Measurements from ENCODE around the gene INKA2. TPM values are rescaled to one million over a fixed set of nuclear protein-coding genes. Genes with fewer than 3 reads are reported as not detected.

Gene INKA2
- total and polyA plus RNA-seq, 4 donors = 5.7 to 25.9 (median 15.1) TPM

DNA sequence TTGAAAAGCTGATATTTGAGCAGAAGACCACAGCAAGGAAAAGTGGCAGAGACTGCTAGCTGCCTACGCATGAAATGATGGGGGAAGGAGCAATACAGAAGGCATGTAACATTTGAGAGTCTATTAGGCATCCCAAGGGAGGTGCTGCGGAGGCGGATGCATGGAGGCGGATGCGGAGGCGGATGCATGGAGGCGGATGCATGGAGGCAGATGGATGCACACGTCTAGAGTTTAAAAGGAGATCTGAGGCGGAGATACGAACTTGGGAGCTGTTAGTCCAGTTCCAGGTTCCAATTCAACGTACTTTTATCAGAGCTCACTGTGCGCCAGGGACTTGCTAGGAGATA, 15.8 kb upstream of the INKA2 start:
- H3K4me3 ChIP-seq (ENCODE audit: low read depth, low read length) = peak overlapping the region; percentile 95
- H3K4me1 ChIP-seq (ENCODE audit: control insufficient read depth, insufficient read depth, low read length) = peaks cover 11% of the 10 kb centered on the region
- H3K27ac ChIP-seq (ENCODE audit: low read depth, low read length) = peak overlapping the region; percentile 97
- no peaks in the 10 kb centered on the region for H3K36me3 ChIP-seq (ENCODE audit: control insufficient read depth, insufficient read depth, low read length)
- peak in 4 of 6 donors; percentile 42 to 96 (median 50) for DNase-seq (ENCODE audit: low read depth in 4 of 6, low spot score in 6 of 6)
- under 1% methylated on average over 12 of the region's 12 CpGs for whole genome bisulfite sequencing (ENCODE audit: insufficient coverage)
- H3K9me3 ChIP-seq (ENCODE audit: control insufficient read depth, insufficient read depth, low read length) = no peaks in the 10 kb centered on the region
- no peaks in the 10 kb centered on the region for H3K27me3 ChIP-seq (ENCODE audit: control insufficient read depth, insufficient read depth, low read length)

DNA sequence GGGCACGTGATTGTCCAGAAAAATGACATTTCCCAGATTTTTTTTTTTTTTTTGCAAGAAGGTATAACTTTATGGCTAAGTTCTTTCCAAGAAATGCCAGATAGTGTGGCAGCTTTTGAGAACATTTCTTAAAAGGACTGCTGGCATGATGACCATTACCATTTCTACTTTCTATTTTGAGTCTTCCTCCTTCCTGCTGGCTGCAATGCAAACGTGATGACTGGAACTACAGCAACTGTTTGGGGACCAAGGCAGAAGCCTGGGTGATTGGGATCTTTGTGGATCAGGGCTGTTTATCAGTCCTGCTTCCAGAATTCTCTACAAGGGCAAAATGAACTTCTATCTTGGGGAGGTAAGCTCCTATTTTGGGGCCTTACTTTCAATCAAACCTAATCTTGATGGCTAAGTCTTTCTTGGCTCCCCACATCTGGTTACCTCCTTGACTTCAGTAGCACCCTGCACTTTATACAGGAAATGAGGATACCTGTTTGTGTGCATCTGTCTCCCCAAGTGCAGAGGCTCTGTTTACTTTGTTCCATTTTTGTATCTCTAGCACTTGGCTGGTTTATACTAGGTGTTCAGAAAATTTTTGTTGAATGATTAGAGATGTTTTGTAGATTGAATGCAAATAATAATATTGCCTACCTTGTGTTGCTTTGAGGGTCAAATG, 12.8 kb upstream of the INKA2 start:
- Histone ChIP-seq H3K27me3 (ENCODE audit: control insufficient read depth, insufficient read depth, low read length) (no peaks in the 10 kb centered on the region), H3K4me3 (ENCODE audit: low read depth, low read length) (no peak overlapping the region), H3K9me3 (ENCODE audit: control insufficient read depth, insufficient read depth, low read length) (no peaks in the 10 kb centered on the region), H3K4me1 (ENCODE audit: control insufficient read depth, insufficient read depth, low read length) (peaks cover 10% of the 10 kb centered on the region), H3K36me3 (ENCODE audit: control insufficient read depth, insufficient read depth, low read length) (no peaks in the 10 kb centered on the region), H3K27ac (ENCODE audit: low read depth, low read length) (no peak overlapping the region)
- no peak for DNase-seq (ENCODE audit: low read depth in 4 of 6, low spot score in 6 of 6)
- no CpG with 5 or more reads among the region's 2 CpGs for whole genome bisulfite sequencing (ENCODE audit: insufficient coverage)

DNA sequence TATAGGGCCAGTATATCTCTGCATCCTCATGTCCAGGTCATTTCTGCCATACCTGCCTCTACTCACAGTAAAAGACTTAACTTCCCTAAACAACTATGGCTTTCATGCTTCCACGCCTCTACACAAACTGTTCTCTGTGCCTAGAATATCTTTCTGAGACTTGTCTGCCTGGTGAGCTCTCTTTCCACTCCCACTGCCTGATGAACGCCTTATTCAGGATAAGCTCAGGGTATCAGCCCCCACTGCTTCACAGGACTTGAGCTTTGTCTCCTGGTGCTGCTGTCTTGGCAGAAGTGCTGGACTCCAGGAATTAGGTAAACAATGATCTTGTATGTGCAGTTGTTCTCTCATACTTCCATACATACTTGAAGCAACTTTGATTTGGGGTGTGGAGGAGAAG, 11.7 kb upstream of the INKA2 start:
- no peaks in the 10 kb centered on the region for H3K27me3 ChIP-seq (ENCODE audit: control insufficient read depth, insufficient read depth, low read length)
- no peak for DNase-seq (ENCODE audit: low read depth in 4 of 6, low spot score in 6 of 6)
- peaks cover 8% of the 10 kb centered on the region for H3K4me1 ChIP-seq (ENCODE audit: control insufficient read depth, insufficient read depth, low read length)
- no peak overlapping the region for H3K27ac ChIP-seq (ENCODE audit: low read depth, low read length)
- no peaks in the 10 kb centered on the region for H3K36me3 ChIP-seq (ENCODE audit: control insufficient read depth, insufficient read depth, low read length)
- H3K9me3 ChIP-seq (ENCODE audit: control insufficient read depth, insufficient read depth, low read length) = no peaks in the 10 kb centered on the region
- no peak overlapping the region for H3K4me3 ChIP-seq (ENCODE audit: low read depth, low read length)
- WGBS (ENCODE audit: insufficient coverage) = 55% methylated on average over 2 of the region's 2 CpGs

DNA sequence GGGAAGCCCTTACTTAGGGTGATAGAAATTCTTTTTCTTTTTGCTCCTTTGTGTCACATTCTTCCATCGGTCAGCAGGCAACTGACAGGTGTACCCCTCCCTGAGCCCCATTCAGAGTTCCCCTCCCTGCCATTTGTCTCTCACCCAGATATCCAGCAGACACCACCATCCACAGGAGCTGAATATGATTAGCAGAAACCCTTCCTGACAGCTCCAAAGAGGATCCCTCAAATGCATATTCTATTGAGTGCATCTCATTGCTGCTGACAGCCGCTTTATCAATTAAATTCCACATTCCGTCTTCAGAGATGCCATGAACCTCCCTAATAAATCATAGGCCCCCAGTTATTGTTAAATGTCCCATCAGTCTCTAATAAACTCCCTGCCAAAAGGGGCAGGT, 10.4 kb upstream of the INKA2 start:
- Histone ChIP-seq H3K27ac (ENCODE audit: low read depth, low read length) (no peak overlapping the region), H3K4me1 (ENCODE audit: control insufficient read depth, insufficient read depth, low read length) (peaks cover 3% of the 10 kb centered on the region), H3K36me3 (ENCODE audit: control insufficient read depth, insufficient read depth, low read length) (no peaks in the 10 kb centered on the region), H3K27me3 (ENCODE audit: control insufficient read depth, insufficient read depth, low read length) (no peaks in the 10 kb centered on the region), H3K9me3 (ENCODE audit: control insufficient read depth, insufficient read depth, low read length) (no peaks in the 10 kb centered on the region), H3K4me3 (ENCODE audit: low read depth, low read length) (no peak overlapping the region)
- DNase-seq (ENCODE audit: low read depth in 4 of 6, low spot score in 6 of 6) = no peak
- WGBS (ENCODE audit: insufficient coverage) = 25% methylated on average over 1 of the region's 3 CpGs

DNA sequence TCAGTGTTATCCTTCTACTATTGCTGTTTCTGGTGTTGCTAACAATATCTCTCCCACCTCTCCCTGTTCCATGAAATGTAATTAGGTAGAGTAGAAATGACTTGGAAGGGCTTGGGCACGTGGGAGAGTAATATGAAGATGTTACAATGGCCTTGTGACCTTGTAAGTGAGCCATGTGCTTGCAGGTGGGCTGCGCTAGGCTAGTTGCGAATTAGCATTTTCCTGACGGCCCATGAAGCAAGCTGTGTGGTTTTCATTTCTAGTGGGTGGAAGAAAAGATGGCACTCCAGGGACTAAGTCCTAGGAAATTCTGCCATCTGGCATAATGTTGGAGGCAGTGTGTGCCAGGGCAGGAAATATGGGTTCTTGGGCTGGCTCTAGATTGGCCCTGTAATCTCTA, 8.8 kb upstream of the INKA2 start:
- DNase-seq (ENCODE audit: low read depth in 4 of 6, low spot score in 6 of 6) = peak in 1 of 6 donors; percentile 33
- no peaks in the 10 kb centered on the region for H3K27me3 ChIP-seq (ENCODE audit: control insufficient read depth, insufficient read depth, low read length)
- H3K27ac ChIP-seq (ENCODE audit: low read depth, low read length) = no peak overlapping the region
- no peaks in the 10 kb centered on the region for H3K4me1 ChIP-seq (ENCODE audit: control insufficient read depth, insufficient read depth, low read length)
- no peaks in the 10 kb centered on the region for H3K36me3 ChIP-seq (ENCODE audit: control insufficient read depth, insufficient read depth, low read length)
- 63% methylated on average over 4 of the region's 4 CpGs for WGBS (ENCODE audit: insufficient coverage)
- H3K4me3 ChIP-seq (ENCODE audit: low read depth, low read length) = no peak overlapping the region
- no peaks in the 10 kb centered on the region for H3K9me3 ChIP-seq (ENCODE audit: control insufficient read depth, insufficient read depth, low read length)

DNA sequence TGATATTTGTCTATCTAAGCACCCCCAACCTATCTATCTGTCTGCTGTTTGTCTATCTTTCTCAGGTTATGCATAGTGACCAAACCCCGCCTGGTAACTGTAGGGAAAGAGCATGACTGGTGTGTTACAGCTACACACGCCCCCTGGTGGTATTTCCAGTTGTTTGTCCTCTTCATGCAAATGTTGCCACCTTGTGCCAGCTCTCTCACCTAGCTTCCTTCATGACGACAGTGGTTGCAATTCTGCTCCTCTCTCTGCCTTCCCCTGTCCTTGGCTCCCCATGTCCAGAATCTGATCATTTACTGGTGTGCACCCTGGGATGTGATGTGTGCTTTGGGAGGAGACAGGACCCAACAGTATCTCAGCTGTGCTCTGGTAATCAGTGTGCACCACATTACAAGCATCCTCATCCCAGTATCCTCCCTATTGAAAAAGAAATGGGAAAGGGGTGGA, 8.1 kb upstream of the INKA2 start:
- Histone ChIP-seq H3K4me1 (ENCODE audit: control insufficient read depth, insufficient read depth, low read length) (no peaks in the 10 kb centered on the region), H3K4me3 (ENCODE audit: low read depth, low read length) (no peak overlapping the region), H3K27ac (ENCODE audit: low read depth, low read length) (no peak overlapping the region), H3K27me3 (ENCODE audit: control insufficient read depth, insufficient read depth, low read length) (no peaks in the 10 kb centered on the region), H3K9me3 (ENCODE audit: control insufficient read depth, insufficient read depth, low read length) (no peaks in the 10 kb centered on the region), H3K36me3 (ENCODE audit: control insufficient read depth, insufficient read depth, low read length) (no peaks in the 10 kb centered on the region)
- DNase-seq (ENCODE audit: low read depth in 4 of 6, low spot score in 6 of 6) = peak in 1 of 6 donors; percentile 39
- WGBS (ENCODE audit: insufficient coverage) = 48% methylated on average over 2 of the region's 3 CpGs

DNA sequence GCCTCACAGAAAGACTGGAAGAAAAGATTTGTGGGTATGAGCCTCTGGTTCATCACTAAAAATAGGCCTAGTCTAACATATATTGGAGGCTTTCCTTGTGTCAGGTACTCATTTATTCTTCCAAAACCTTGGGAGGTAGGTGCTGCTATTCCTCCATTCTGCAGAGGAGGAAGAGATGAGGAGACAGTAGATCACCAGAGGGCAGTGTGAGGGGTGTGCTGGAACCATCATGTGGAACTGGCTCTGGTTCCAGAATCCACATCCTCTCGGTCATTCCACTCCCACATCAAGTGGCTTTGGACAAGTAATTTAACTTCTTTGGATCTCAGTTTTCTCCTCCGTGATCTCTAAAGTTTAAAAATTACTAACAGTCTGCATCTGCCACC, 7.4 kb upstream of the INKA2 start:
- no peak overlapping the region for H3K4me3 ChIP-seq (ENCODE audit: low read depth, low read length)
- H3K27me3 ChIP-seq (ENCODE audit: control insufficient read depth, insufficient read depth, low read length) = peaks cover 3% of the 10 kb centered on the region
- 86% methylated on average over 2 of the region's 2 CpGs for WGBS (ENCODE audit: insufficient coverage)
- no peaks in the 10 kb centered on the region for H3K9me3 ChIP-seq (ENCODE audit: control insufficient read depth, insufficient read depth, low read length)
- no peaks in the 10 kb centered on the region for H3K36me3 ChIP-seq (ENCODE audit: control insufficient read depth, insufficient read depth, low read length)
- H3K4me1 ChIP-seq (ENCODE audit: control insufficient read depth, insufficient read depth, low read length) = no peaks in the 10 kb centered on the region
- DNase-seq (ENCODE audit: low read depth in 4 of 6, low spot score in 6 of 6) = no peak
- H3K27ac ChIP-seq (ENCODE audit: low read depth, low read length) = no peak overlapping the region

DNA sequence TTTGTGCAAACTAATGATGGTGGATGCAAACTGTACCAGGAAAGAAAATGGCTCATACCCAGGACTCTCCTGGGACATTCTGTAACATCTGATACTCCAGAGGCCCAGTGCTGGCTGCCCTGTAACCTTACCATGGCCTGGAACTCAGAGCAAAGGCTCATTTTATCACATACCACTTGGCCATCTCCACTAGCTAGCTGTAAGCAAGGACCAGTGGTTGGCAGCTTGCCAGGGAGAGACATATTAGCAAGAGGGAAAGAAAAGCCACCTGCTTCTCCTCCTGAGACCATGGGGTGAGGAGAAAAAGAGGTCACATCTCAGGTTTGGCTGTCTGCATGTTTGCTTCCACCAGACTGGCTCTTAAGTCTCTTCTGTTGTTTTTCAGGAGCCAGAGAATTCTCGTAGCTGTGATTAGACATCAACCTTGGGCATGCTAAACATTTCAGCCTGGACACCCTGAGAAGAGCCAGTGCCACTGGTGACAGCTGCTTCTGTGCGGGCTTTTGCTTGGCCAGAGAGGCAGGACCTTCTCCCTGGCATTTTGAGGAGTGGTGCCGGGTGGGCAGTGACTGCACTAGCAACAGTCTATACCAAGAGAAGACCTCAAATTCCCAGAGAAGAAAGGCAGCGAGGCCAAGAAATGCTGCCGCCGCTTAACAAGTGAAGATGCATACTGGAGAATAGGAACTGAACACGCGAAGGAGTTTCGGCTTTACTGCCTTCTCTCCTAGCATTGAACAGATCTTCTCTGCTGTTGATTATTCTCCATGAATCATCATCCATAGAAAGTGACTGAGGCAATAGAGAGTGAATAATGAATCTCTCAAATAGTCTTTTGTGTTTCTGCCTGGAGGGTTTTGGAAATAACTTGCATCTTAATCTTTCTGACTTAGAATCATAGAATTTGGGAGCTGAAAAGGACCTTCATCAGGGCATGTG, 6.7 kb upstream of the INKA2 start:
- Histone ChIP-seq H3K9me3 (ENCODE audit: control insufficient read depth, insufficient read depth, low read length) (no peaks in the 10 kb centered on the region), H3K27me3 (ENCODE audit: control insufficient read depth, insufficient read depth, low read length) (peaks cover 6% of the 10 kb centered on the region), H3K4me1 (ENCODE audit: control insufficient read depth, insufficient read depth, low read length) (peaks cover 1% of the 10 kb centered on the region), H3K27ac (ENCODE audit: low read depth, low read length) (no peak overlapping the region), H3K36me3 (ENCODE audit: control insufficient read depth, insufficient read depth, low read length) (no peaks in the 10 kb centered on the region), H3K4me3 (ENCODE audit: low read depth, low read length) (no peak overlapping the region)
- DNase-seq (ENCODE audit: low read depth in 4 of 6, low spot score in 6 of 6) = no peak
- 85% methylated on average over 3 of the region's 9 CpGs for WGBS (ENCODE audit: insufficient coverage)

DNA sequence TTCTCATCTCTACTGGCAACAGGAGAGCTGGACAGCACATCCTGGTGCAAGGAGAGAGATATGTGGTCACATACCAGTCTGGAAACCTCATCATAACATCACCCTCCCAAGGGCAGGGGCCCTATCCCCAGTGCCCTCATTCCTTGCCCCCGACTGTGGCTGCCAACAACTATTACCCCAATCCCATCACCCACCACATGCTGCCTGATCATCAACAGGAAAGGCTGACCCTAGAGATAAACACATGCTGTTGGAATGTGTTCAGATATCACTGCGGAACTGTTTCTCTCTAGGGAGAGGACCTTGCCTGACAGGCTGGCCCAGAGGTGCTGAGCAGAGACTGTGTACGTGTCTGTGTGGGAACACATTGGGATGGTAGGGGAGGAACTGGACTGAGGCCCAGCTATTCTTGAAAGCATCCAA, 4.5 kb upstream of the INKA2 start:
- H3K9me3 ChIP-seq (ENCODE audit: control insufficient read depth, insufficient read depth, low read length) = no peaks in the 10 kb centered on the region
- no peak overlapping the region for H3K27ac ChIP-seq (ENCODE audit: low read depth, low read length)
- no peaks in the 10 kb centered on the region for H3K36me3 ChIP-seq (ENCODE audit: control insufficient read depth, insufficient read depth, low read length)
- H3K4me1 ChIP-seq (ENCODE audit: control insufficient read depth, insufficient read depth, low read length) = peaks cover 22% of the 10 kb centered on the region
- DNase-seq (ENCODE audit: low read depth in 4 of 6, low spot score in 6 of 6) = no peak
- H3K4me3 ChIP-seq (ENCODE audit: low read depth, low read length) = no peak overlapping the region
- peaks cover 7% of the 10 kb centered on the region for H3K27me3 ChIP-seq (ENCODE audit: control insufficient read depth, insufficient read depth, low read length)
- no CpG with 5 or more reads among the region's 3 CpGs for WGBS (ENCODE audit: insufficient coverage)

Data from spinal cord (tissue), 10 donors.